Stimulated activated CD8-positive, alpha-beta memory T cell treated with anti-CD3 and anti-CD28 coated beads, Interleukin-15, amount 100 ng/mL, for 1 hour (primary cell): ENCODE data around the gene CELF1.

Source experiments
- DNase-seq: peaks from one replicate; pipeline ENCODE4 v3.0.0-alpha.2; 2020; ENCODE audit warnings: low read depth

Gene CELF1

GRCh38 chr11:47509077-47509536 is 43.8 kb downstream of the CELF1 start:
- no peak for DNase-seq

- no peak for DNase-seq
Observed at GRCh38 chr11:47508240-47508957, 44.5 kb downstream of the CELF1 start.

GRCh38 chr11:47507563-47508239 is 45.2 kb downstream of the CELF1 start:
- DNase-seq, result no peak

GRCh38 chr11:47506795-47507562 is 46.0 kb downstream of the CELF1 start:
- DNase-seq, result no peak

GRCh38 chr11:47506373-47506772 is 46.6 kb downstream of the CELF1 start:
- DNase-seq, result no peak

- DNase-seq, result no peak
Observed at GRCh38 chr11:47504910-47505309, 48.0 kb downstream of the CELF1 start.

- no peak for DNase-seq
Observed at GRCh38 chr11:47503227-47503626, 49.7 kb downstream of the CELF1 start.

GRCh38 chr11:47502767-47503166 is 50.2 kb downstream of the CELF1 start:
- no peak for DNase-seq

GRCh38 chr11:47501101-47501500 is 51.8 kb downstream of the CELF1 start:
- no peak for DNase-seq

GRCh38 chr11:47500121-47500520 is 52.8 kb downstream of the CELF1 start:
- DNase-seq, result no peak

- DNase-seq, result no peak
Observed at GRCh38 chr11:47499614-47500013, 53.3 kb downstream of the CELF1 start.

- no peak for DNase-seq
Observed at GRCh38 chr11:47499161-47499560, 53.8 kb downstream of the CELF1 start.

GRCh38 chr11:47498584-47499152 is 54.3 kb downstream of the CELF1 start:
- DNase-seq, result no peak

GRCh38 chr11:47498149-47498548 is 54.8 kb downstream of the CELF1 start:
- no peak for DNase-seq

- no peak for DNase-seq
Observed at GRCh38 chr11:47496808-47497207, 56.1 kb downstream of the CELF1 start.

GRCh38 chr11:47495856-47496217 is 57.1 kb downstream of the CELF1 start:
- DNase-seq, result no peak

- DNase-seq, result no peak
Observed at GRCh38 chr11:47495011-47495855, 57.7 kb downstream of the CELF1 start.

GRCh38 chr11:47489395-47489755 is 63.6 kb downstream of the CELF1 start:
- DNase-seq, result no peak

GRCh38 chr11:47488674-47489394 is 64.1 kb downstream of the CELF1 start:
- DNase-seq, result no peak

- DNase-seq, result no peak
Observed at GRCh38 chr11:47488111-47488510, 64.8 kb downstream of the CELF1 start.

- DNase-seq, result no peak
Observed at GRCh38 chr11:47487421-47487820, 65.5 kb downstream of the CELF1 start.
